B cell (primary cell): ENCODE measurements around the gene ANKRD37. TPM values are rescaled to one million over a fixed set of nuclear protein-coding genes. Genes with fewer than 3 reads are reported as not detected.

ENCODE experiments used
- ATAC-seq: fragments of 200-7000 bp; cut with Tn5 transposase; one replicate; pipeline ENCODE4 v1.10.0; 2021; ENCODE audit warnings: low read depth, mild to moderate bottlenecking, moderate number of reproducible peaks, moderate library complexity
- CTCF ChIA-PET: fragments of 350-600 bp; sonication (Branson Sonifier 250); formaldehyde crosslinking; loops from one replicate; lab custom pipeline; 2021; ENCODE audit warnings: antibody characterized with exemption, inconsistent platforms; lab: Charles Lee
- POLR2A ChIA-PET: fragments of 350-600 bp; sonication (Branson Sonifier 250); formaldehyde crosslinking; loops from one replicate; lab custom pipeline; 2021; ENCODE audit warnings: antibody characterized with exemption; lab: Charles Lee
- DNase-seq: peaks from one replicate; pipeline ENCODE4 v3.0.0; 2013
- H2AFZ ChIP-seq: 2 replicates; pipeline ENCODE4 v1.6.1; 2012; ENCODE audit warnings: mild to moderate bottlenecking, low read depth, low read length; ENCODE audit not compliant: insufficient read depth, poor library complexity, severe bottlenecking
- H3K27ac ChIP-seq, 2 donors: 1 replicate in 1 of 2; 2 replicates in 1 of 2; pipeline ENCODE4 v1.5.1; 2012 to 2013; ENCODE audit warnings: low read length in 2 of 2, mild to moderate bottlenecking in 2 of 2, moderate library complexity in 1 of 2
- H3K27me3 ChIP-seq, 4 experiments: fragments of 200-600 bp in 1 of 4; sonication (generic) in 1 of 4; replicated peaks in 1 of 4; 1 replicate in 2 of 4; 2 replicates in 2 of 4; pipeline versions ENCODE4 v1.6.1 to v1.7.0; 2013 to 2016; ENCODE audit warnings: low read length in 3 of 4, mild to moderate bottlenecking in 2 of 4, mixed read lengths in 1 of 4, moderate library complexity in 1 of 4; ENCODE audit not compliant: insufficient read depth in 4 of 4, control insufficient read depth in 3 of 4; ENCODE audit errors: control extremely low read depth in 1 of 4
- H3K36me3 ChIP-seq, 2 experiments: replicated peaks in 1 of 2; 1 replicate in 1 of 2; 2 replicates in 1 of 2; pipeline versions ENCODE4 v1.6.1 to v1.7.1; 2013; ENCODE audit warnings: low read length in 1 of 2; ENCODE audit not compliant: insufficient read depth in 2 of 2, control insufficient read depth in 1 of 2; ENCODE audit errors: control extremely low read depth in 1 of 2, extremely low read depth in 1 of 2
- H3K4me1 ChIP-seq, 2 donors: fragments of 200-600 bp in 1 of 2; sonication (generic) in 1 of 2; 1 replicate in 1 of 2; 2 replicates in 1 of 2; pipeline versions ENCODE4 v1.5.1 to v1.6.1; 2013 to 2017; ENCODE audit warnings: low read length in 2 of 2; ENCODE audit not compliant: control insufficient read depth in 2 of 2, insufficient read depth in 2 of 2
- H3K4me2 ChIP-seq: replicated peaks from 2 replicates; pipeline ENCODE3; 2012; ENCODE audit warnings: mild to moderate bottlenecking, low read depth, low read length; ENCODE audit not compliant: poor library complexity, severe bottlenecking
- H3K4me3 ChIP-seq, 5 experiments: fragments of 200-600 bp in 1 of 5; sonication (generic) in 1 of 5; 1 replicate in 3 of 5; 2 replicates in 2 of 5; pipeline versions ENCODE4 v1.5.1 to v1.7.0; 2011 to 2016; ENCODE audit warnings: low read length in 4 of 5, mild to moderate bottlenecking in 4 of 5, low read depth in 2 of 5, control low read depth in 1 of 5, moderate library complexity in 1 of 5; ENCODE audit not compliant: insufficient read depth in 1 of 5; ENCODE audit errors: control extremely low read depth in 1 of 5, extremely low read depth in 1 of 5
- H3K79me2 ChIP-seq: fragments of 200-600 bp; sonication (generic); one replicate; pipeline ENCODE4 v1.6.0; 2016; ENCODE audit warnings: low read length; ENCODE audit not compliant: control insufficient read depth, insufficient read depth
- H3K9ac ChIP-seq: fragments of 200-600 bp; sonication (generic); 2 replicates; pipeline ENCODE4 v1.6.1; 2017; ENCODE audit warnings: mild to moderate bottlenecking, low read length, moderate library complexity
- H3K9me3 ChIP-seq, 3 donors: one replicate each; pipeline versions ENCODE4 v1.6.1 to v1.7.1; 2013; ENCODE audit warnings: low read length in 2 of 3; ENCODE audit not compliant: control insufficient read depth in 2 of 3, insufficient read depth in 1 of 3; ENCODE audit errors: control extremely low read depth in 1 of 3
- H4K20me1 ChIP-seq: 2 replicates; pipeline ENCODE4 v1.6.0; 2012; ENCODE audit warnings: mild to moderate bottlenecking, low read length; ENCODE audit not compliant: insufficient read depth, control insufficient read depth, poor library complexity, severe bottlenecking
- H3K27ac Mint-ChIP-seq: one replicate; pipeline ENCODE4 v1.8.0; 2021; ENCODE audit warnings: mixed read lengths
- H3K27me3 Mint-ChIP-seq: one replicate; pipeline ENCODE4 v1.8.0; 2021; ENCODE audit warnings: mixed read lengths
- H3K4me1 Mint-ChIP-seq: one replicate; pipeline ENCODE4 v1.8.0; 2021; ENCODE audit warnings: mixed read lengths
- H3K4me3 Mint-ChIP-seq: one replicate; pipeline ENCODE4 v1.8.0; 2021; ENCODE audit warnings: mixed read lengths
- H3K9me3 Mint-ChIP-seq: one replicate; pipeline ENCODE4 v1.8.0; 2022; ENCODE audit warnings: mixed read lengths; ENCODE audit not compliant: insufficient read depth
- EZH2 ChIP-seq: IDR thresholded peaks from 2 replicates; pipeline ENCODE4 v1.6.1; 2012; ENCODE audit warnings: borderline replicate concordance, low read depth, mild to moderate bottlenecking, moderate library complexity, low read length; ENCODE audit not compliant: insufficient read depth, poor library complexity, severe bottlenecking
- WGBS: methylation state at CpG from one replicate; pipeline ENCODE4 v1.1.5; 2013; ENCODE audit warnings: missing lambda C conversion rate; ENCODE audit not compliant: insufficient coverage; 5-methylcytosine and 5-hydroxymethylcytosine counted together
- intact Hi-C: fragments of 100-400 bp; cut with micrococcal nuclease; formaldehyde crosslinking; loops from one replicate; pipeline ENCODE4 v1.10.0; 2022
- polyA plus RNA-seq: library from polyadenylated mRNA; depleted of rRNA; stranded (reverse); fragments of >200 nt; gene quantifications from 2 replicates; pipeline ENCODE4 v1.2.3, GENCODE V29; 2012
- total RNA-seq, 2 donors: library from RNA; stranded (reverse); fragments of 120-200 nt in 1 of 2; gene quantifications; 1 replicate in 1 of 2; 2 replicates in 1 of 2; pipeline versions ENCODE4 v1.2.3 to v1.2.4, GENCODE V29; 2013 to 2022
- TF ChIP-seq, protein P1 (sequence below): fragments of 200-600 bp; IDR thresholded peaks from one replicate; pipeline ENCODE4 v1.8.0; 2022; ENCODE audit warnings: antibody characterized with exemption, mild to moderate bottlenecking

The ANKRD37 gene
- total and polyA plus RNA-seq, 2 donors (not counting 1 experiment from before 2014, with no cell fraction given) = 29.6 to 30.6 TPM

DNA sequence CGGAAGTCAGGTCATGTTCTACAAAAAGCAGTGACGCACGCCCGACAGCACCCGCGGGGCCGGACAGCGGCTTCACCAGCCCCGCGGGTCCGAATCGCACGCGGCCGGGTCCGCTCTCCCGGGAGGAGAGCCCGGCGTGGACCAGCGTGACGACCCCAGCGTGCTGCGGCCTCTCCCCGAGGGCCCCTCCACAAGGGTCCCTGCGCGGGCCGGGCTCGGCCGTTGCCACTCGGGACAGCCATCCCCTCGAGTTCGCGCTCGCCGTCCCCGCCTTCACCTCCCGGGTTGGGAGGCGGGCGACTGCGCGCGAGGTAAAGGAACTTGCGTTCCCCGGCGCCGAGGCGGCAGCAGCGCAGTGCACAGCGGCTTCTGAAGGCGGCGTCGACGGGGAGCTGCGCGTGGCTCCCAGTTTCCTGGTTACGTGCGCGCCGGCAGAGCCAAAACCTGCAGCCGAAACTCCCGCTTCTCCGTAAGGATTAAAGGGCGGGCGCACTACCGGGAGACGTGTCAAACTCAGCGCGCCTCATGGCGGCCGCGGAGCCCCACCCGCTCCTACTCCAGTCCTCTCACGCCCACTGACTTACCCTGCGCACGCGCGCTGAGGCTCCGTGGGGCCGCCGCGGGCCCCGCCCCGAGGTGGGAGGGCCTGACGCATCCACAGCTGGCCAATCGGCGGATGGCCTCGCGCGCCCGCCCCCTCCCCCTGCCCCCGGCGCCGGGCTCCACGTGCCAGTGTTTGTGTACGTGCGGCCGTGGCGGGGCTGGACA, 501 bp upstream of the ANKRD37 start:
- H3K27me3 Mint-ChIP-seq = no peaks in the 10 kb centered on the region
- intact Hi-C loops = loop anchor here (1.0 to 10.0 kb wide), 10 partner anchors 29 to 1889 kb away; partner anchors contain the start of genes ACSL1, CCDC110, CYP4V2 and ING2
- Histone ChIP-seq H3K4me2 (peak overlapping the region; percentile 90), H2AFZ (peak overlapping the region; percentile 70), H3K36me3 (peaks cover 0 to 10% of the 10 kb centered on the region in 2 experiments), H3K4me1 (peaks cover 26% of the 10 kb centered on the region in 2 donors), H3K79me2 (no peaks in the 10 kb centered on the region), H4K20me1 (no peaks in the 10 kb centered on the region), H3K27ac (peak overlapping the region; percentile 97 to 99), H3K27me3 (no peaks in the 10 kb centered on the region), H3K9ac (peak overlapping the region; percentile 88), H3K9me3 (no peaks in the 10 kb centered on the region), H3K4me3 (peak overlapping the region; percentile 79 to 98 (median 89))
- peaks cover 54% of the 10 kb centered on the region for H3K4me1 Mint-ChIP-seq
- peak; percentile 97 for DNase-seq
- peak overlapping the region; percentile 92 for H3K4me3 Mint-ChIP-seq
- TF ChIP-seq, protein P1, sequence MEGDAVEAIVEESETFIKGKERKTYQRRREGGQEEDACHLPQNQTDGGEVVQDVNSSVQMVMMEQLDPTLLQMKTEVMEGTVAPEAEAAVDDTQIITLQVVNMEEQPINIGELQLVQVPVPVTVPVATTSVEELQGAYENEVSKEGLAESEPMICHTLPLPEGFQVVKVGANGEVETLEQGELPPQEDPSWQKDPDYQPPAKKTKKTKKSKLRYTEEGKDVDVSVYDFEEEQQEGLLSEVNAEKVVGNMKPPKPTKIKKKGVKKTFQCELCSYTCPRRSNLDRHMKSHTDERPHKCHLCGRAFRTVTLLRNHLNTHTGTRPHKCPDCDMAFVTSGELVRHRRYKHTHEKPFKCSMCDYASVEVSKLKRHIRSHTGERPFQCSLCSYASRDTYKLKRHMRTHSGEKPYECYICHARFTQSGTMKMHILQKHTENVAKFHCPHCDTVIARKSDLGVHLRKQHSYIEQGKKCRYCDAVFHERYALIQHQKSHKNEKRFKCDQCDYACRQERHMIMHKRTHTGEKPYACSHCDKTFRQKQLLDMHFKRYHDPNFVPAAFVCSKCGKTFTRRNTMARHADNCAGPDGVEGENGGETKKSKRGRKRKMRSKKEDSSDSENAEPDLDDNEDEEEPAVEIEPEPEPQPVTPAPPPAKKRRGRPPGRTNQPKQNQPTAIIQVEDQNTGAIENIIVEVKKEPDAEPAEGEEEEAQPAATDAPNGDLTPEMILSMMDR = no peak
- no peak for TF ChIP-seq EZH2
- CTCF ChIA-PET = interaction anchor here (1.1 to 2.4 kb wide), 6 partner anchors 9 to 201 kb away, joined by 3 to 15 read pairs (median 3); partner anchors contain the start of gene UFSP2
- H3K9me3 Mint-ChIP-seq = no peaks in the 10 kb centered on the region
- H3K27ac Mint-ChIP-seq = peak overlapping the region; percentile 94
- under 1% methylated on average over 98 of the region's 98 CpGs for WGBS
- POLR2A ChIA-PET = interaction anchor here (0.6 to 2.2 kb wide), 5 partner anchors 9 to 201 kb away, joined by 3 to 19 read pairs (median 6); partner anchors contain the start of gene UFSP2
- peak; percentile 87 for ATAC-seq
